NCI-H226 (cell line): Measurements from ENCODE around the gene IL9.
"Not testable (repeated sequence)": the region's sequence is repeated elsewhere in the genome, so short reads cannot be mapped to it uniquely, and the experiment has no call there.

Source experiments
- DNase-seq: peaks from one replicate; pipeline ENCODE4 v3.0.0-alpha.2; 2015

Gene IL9

GRCh38 chr5:135864503-135865435 is 30.9 kb downstream of the IL9 start:
- no peak for DNase-seq

- no peak for DNase-seq
These were observed 32.9 kb downstream of the IL9 start for GRCh38 chr5:135862744-135863143.

GRCh38 chr5:135862086-135862485 is 33.6 kb downstream of the IL9 start:
- no peak for DNase-seq

- no peak for DNase-seq
These were observed 34.0 kb downstream of the IL9 start for GRCh38 chr5:135861641-135862040.

- no peak for DNase-seq
These were observed 36.0 kb downstream of the IL9 start for GRCh38 chr5:135859641-135860040.

GRCh38 chr5:135859186-135859585 is 36.5 kb downstream of the IL9 start:
- not testable (repeated sequence) for DNase-seq

GRCh38 chr5:135857630-135858311 is 37.9 kb downstream of the IL9 start:
- DNase-seq, result no peak

GRCh38 chr5:135851915-135852845 is 43.5 kb downstream of the IL9 start:
- DNase-seq, result no peak

- DNase-seq, result no peak
These were observed 44.3 kb downstream of the IL9 start for GRCh38 chr5:135851186-135851914.

- no peak for DNase-seq
These were observed 45.0 kb downstream of the IL9 start for GRCh38 chr5:135850671-135851070.

- no peak for DNase-seq
These were observed 45.4 kb downstream of the IL9 start for GRCh38 chr5:135850231-135850630.

GRCh38 chr5:135847976-135848375 is 47.7 kb downstream of the IL9 start:
- no peak for DNase-seq

- DNase-seq, result no peak
These were observed 49.3 kb downstream of the IL9 start for GRCh38 chr5:135846311-135846710.

GRCh38 chr5:135843571-135844337 is 51.9 kb downstream of the IL9 start:
- no peak for DNase-seq

GRCh38 chr5:135842737-135843136 is 52.9 kb downstream of the IL9 start:
- no peak for DNase-seq
